Vagina (tissue), 2 donors: ENCODE data around the gene CFAP45.

ENCODE experiments used
- POLR2A ChIP-seq, 2 donors: fragments of 450-650 bp; IDR thresholded peaks; one replicate each; pipeline ENCODE4 v1.6.1; 2017; ENCODE audit warnings: antibody characterized with exemption in 2 of 2, mild to moderate bottlenecking in 2 of 2, moderate library complexity in 2 of 2
- POLR2AphosphoS5 ChIP-seq, 2 donors: sonication (generic); formaldehyde crosslinking; IDR thresholded peaks; one replicate each; pipeline ENCODE4 v1.9.0; 2017; ENCODE audit warnings: antibody characterized with exemption in 2 of 2, mild to moderate bottlenecking in 2 of 2, low read depth in 1 of 2; ENCODE audit not compliant: insufficient read depth in 1 of 2
- TF ChIP-seq, protein P1 (sequence below), 3 experiments: fragments of 450-650 bp in 2 of 3; fragments of 200-600 bp in 1 of 3; sonication (generic) in 1 of 3; IDR thresholded peaks; one replicate each; pipeline ENCODE4 v1.5.1; 2017 to 2019; ENCODE audit warnings: antibody characterized with exemption in 3 of 3, mild to moderate bottlenecking in 2 of 3, moderate library complexity in 2 of 3

DNA sequence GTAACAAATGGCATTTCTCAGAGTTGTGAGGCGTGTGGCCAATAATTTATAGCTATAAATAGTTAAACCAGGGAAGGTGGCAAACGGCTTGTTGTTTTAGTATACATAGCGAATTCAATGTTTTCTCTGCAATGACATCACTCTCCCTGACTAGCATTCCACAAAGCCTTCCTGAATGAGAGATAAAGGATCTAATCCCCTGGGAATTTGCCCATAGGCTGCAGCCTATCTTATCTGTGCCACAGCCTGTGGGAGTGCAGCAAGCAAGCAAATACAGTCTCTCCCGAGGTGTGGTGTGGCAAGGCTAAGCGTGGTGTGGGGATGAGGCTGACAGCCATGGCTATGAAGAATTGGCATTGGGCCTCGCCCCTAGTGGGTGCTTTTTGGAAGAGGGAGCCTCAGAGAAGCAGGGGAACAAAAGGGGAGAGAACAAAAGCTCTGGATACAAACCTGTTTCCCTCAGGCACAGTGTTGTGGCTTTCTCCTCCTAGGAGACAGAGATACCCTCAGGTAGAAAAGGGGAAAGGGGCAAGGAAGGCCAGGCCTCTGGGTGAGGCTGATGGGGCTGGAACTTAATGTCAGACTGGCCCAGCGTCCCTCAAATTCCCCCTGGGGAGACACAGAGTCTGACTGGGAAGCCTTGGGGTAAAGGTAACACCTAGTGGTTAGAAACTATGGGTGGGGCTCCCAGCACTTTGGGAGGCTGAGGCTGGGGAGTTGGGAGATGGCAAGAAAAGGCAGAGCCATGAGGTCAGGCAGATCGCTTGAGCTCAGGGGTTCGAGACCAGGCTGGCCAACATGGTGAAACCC, 16.5 kb upstream of the CFAP45 start:
- TF ChIP-seq POLR2AphosphoS5 (IDR thresholded peaks at IDR 0.05; ENCODE audit: insufficient read depth in 1 of 2, low read depth in 1 of 2) (no peak), POLR2A (IDR thresholded peaks at IDR 0.05) (no peak)
- TF ChIP-seq, protein P1, sequence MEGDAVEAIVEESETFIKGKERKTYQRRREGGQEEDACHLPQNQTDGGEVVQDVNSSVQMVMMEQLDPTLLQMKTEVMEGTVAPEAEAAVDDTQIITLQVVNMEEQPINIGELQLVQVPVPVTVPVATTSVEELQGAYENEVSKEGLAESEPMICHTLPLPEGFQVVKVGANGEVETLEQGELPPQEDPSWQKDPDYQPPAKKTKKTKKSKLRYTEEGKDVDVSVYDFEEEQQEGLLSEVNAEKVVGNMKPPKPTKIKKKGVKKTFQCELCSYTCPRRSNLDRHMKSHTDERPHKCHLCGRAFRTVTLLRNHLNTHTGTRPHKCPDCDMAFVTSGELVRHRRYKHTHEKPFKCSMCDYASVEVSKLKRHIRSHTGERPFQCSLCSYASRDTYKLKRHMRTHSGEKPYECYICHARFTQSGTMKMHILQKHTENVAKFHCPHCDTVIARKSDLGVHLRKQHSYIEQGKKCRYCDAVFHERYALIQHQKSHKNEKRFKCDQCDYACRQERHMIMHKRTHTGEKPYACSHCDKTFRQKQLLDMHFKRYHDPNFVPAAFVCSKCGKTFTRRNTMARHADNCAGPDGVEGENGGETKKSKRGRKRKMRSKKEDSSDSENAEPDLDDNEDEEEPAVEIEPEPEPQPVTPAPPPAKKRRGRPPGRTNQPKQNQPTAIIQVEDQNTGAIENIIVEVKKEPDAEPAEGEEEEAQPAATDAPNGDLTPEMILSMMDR (IDR thresholded peaks at IDR 0.05), result no peak
